OCI-M2 (cell line): Measurements from ENCODE around the gene TMEM8B.

Experiments used
- DNase-seq: peaks from one replicate; lab custom pipeline; 2025; ENCODE audit not compliant: unreplicated experiment; lab: John Stamatoyannopoulos, UW

TMEM8B gene

DNA sequence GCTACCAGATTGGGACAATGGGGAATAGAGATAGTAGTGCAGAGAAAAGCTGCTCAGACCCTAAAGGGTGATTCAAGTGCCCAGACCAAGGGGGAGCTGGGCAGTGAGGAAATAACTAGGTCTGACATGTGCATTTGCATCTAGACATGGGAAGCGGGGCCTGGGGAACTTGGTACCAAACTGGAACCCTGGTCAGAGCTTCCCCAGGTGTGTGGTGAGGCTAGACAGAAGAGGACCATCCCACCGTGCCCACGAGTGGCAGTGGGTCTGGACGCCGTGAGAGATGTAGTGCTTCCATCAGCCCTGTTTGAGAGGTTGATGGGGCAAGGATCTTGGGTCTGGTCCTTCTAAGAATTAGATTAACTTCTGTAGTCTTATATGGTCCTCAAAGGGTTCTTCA is 7.6 kb downstream of the TMEM8B start:
- no peak for DNase-seq

DNA sequence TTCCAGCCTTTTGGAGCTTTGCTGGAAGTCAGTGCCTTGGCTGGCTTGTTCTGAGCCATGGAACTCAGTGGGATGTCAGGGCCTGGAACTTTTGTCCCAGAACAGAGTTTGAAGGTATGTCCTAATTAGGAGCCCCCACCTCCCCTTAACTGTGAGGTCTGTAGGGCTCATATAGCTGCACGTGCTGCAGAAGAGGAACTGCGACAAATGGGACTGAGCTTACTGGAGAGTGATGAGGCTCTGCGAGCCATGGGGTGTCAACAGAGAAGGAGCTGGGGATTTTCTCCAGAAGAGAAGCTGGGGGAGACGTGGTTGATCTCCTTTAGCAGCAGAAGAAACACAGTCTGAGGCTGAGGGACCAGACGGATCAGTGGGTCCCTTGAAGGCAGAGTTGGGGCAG is 10.9 kb downstream of the TMEM8B start:
- DNase-seq = no peak

GRCh38 chr9:35840881-35841644 is 12.0 kb downstream of the TMEM8B start:
- no peak for DNase-seq

DNA sequence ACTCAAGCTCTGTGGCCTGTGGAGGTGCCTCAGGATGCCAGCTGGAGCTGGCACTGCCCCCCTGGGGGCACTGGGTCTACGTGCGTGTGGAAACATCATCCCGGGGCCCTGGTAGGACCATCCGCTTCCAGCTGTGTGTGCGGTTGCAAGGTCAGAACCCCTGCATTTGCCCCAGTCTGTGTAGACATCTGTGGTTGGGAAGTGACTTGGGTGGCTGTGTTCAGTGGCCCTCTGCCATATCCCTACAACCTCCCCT is 12.5 kb downstream of the TMEM8B start:
- no peak for DNase-seq

GRCh38 chr9:35842020-35842745 is 13.2 kb downstream of the TMEM8B start:
- no peak for DNase-seq

DNA sequence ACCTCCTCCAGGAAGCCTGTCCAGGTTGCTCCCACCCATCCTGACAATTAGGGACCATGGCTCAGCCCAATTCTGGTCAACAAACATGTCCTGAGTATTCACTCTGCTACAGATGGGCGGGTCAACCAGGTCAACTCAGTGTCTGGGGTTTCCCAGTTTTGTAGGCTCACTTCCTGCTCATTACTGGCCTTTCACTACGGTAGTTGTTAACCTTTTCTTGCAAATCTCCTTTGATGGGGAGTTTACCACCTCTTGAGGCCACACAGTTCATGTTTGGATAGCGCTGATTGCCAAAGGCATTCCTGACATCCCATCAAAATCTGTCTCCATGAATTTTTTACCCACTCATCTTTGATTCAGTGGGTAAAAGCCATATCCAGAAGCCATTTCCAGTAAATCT is 13.8 kb downstream of the TMEM8B start:
- no peak for DNase-seq

DNA sequence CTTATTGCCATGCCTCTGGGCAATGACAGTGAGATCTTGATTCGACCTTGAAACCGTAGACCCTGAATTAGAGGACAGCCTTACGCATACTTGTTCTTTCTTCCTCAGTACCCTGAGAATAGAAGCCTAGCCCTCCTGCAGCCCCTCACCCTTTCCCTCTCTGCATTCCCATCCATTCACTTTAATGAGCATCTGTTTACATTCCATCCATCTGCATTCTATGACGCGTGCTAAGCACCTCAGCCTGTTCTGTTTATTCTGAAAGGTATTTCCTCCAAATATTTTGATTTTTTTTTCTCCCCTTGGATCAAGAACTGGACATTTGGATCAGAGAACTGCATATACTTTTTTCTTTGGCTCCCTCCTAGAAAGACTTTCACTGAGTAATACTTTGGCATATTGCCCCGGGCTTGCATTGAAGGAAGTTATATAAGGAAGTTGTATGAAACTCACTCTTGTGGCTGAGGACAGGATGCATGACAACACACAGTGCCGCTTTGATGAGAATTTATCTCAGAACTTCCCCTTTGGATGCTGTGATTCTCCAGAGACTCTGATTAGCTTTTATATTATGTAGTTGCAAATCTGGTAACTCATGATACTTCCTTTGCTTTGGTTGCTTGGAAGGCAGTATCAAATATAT is 15.7 kb downstream of the TMEM8B start:
- DNase-seq = no peak

DNA sequence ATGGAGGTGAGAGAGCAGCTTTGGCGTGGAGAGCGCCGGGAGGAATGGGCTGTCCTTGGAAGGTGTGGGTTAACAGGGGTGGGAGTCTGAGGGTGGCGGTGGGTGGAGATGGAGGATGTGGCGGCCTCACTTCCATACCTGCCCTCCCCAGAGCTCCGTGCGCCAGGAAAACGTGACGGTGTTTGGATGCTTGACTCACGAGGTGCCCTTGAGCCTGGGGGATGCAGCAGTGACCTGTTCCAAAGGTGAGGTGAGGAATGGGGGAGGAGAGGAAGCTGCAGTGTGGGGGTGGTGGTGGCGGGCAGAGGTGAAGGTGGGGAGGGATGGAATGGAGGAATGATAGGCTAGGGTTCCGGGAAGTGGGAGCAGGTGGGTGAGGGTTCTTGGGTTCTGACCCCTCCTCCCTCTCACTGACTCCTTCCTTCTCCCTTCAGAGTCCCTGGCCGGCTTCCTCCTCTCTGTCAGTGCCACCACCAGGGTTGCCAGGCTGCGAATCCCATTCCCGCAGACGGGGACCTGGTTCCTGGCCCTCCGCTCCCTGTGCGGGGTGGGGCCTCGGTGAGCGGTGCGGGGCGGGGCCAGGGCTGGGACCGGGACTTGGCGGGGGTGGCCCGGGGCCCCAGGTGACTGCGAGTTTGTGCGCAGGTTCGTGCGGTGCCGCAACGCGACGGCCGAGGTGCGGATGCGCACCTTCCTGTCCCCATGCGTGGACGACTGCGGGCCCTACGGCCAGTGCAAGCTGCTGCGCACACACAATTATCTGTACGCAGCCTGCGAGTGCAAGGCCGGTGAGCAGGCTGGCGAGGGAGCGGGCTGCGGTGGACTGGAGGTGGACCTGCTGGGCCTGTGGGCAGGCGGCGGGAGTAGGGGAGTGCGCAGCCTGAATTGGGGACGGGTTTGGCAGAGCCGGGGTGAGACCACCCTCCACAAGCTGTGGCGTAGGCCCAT is 17.1 kb downstream of the TMEM8B start:
- no peak for DNase-seq

DNA sequence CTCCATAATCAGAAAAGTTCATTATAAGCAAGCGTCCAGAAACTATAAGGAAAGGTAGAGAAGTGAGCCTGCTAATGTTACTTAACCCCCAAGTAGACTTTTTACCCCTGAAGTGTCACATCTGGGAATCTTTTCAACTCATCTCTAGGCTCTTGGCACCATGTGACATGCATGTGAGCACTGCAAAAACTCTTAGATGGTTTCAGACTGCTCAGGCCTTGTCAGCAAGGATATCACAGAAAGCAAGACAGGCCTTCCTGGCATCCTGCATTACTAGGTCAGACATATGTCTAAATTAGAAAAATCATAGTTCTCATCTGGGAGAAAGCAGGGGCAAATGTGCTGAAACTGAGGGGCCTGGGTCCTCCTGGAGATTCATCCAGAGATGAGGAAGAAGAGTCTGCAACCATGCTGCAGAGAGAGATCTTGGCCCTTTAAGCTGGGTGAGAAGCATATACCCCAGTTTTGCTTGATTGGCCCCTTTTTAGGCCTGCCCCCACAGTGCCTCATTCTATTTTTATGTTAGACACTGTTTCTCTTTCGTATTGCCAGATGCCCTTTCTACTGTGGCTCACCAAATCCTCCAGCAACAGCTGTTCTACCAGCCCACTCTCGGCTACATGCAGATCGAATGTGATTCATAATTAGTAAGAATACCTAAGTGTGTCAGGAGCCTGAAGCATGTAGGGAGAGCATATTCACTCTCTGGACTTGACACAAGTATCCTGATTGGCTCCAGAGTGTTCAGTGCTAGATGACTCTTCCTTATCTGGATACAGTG is 19.0 kb downstream of the TMEM8B start:
- DNase-seq = no peak

DNA sequence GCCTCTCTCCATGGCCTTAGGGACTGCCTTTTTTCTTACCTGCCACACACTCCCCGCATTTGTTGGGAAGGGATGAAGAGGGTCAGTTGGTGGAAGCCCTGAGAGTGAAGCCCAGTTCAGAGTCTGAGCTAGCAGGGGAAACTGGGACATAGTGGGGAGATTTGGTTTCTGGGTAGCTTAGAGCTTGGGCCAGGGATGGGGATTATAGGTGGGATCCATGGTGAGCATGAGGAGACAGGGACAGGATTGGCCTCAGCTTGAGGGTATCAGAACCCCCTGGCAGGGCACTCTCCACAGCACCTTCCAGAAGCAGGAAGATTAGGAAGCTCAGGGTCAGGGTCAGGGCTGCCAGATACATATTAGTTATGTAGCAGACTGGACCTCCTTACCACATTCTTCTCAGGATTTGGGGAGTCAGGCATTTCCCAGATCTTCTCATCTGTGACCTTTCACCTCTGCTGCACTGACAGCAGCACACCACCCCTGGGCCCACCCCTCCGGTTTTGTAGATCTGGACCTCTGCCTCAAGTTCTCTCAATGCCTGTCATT is 23.3 kb downstream of the TMEM8B start:
- DNase-seq = no peak

DNA sequence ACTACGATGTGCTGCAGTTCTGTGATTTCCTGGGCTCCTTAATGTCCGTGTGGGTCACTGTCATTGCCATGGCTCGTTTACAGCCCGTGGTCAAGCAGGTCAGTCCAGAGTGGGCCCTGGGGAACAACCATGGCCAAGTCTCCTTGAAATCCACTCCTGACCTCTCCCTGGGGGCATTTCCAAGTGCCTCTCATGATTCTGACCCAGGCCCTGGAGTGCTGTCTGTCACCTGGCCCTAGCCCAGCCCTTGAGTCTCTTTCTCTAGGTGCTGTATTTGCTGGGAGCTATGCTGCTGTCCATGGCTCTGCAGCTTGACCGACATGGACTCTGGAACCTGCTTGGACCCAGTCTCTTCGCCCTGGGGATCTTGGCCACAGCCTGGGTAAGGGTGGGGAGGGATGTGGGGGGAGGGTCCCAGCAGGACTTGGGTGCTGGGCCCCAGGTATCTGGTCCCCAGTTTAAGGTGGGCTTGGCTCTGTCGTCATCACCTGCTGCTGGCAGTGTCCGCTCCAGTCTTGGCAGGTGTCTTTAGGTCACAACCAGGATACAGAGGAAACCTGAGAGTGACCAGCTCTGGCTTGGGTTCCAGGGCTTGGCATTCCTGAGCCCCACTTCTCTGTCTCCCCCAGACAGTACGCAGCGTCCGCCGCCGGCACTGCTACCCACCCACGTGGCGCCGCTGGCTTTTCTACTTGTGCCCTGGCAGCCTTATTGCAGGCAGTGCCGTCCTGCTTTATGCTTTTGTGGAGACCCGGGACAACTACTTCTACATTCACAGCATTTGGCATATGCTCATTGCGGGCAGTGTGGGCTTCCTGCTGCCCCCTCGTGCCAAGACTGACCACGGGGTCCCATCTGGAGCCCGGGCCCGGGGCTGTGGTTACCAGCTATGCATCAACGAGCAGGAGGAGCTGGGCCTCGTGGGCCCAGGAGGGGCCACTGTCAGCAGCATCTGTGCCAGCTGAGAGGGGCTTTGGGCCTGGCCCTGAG is 24.1 kb downstream of the TMEM8B start:
- no peak for DNase-seq

DNA sequence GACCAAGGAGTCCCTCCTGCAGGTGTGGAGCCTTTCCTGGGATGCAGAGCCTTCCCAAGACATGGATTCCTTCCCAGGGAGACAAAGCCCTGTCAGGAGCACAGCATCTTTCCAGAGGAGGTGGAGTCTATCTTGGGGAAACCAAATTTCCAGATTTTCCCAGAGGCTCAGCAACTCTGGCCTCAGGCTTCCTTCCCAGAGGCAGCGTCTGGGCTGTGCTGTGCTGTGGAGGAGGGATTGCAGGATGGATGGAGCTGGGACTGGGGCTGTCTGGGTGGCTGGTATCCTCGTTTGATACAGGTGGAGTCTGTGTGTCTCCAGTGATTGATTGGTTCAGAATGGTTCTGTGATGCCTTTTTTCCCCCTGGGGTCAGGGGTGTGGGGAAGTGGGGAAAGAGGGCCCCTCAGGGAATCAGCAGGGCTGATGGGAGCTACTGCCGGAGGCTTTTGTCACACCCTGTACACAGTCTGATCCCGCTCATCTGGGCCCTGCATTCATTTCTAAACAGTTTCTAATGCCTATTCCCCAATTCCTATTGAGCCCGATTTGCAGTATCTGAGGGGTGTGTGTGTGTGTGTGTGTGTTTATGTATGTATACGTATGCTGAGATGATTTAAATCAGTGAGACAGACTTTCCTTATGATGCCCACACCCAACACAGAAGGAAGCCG is 25.2 kb downstream of the TMEM8B start:
- DNase-seq = no peak

- no peak for DNase-seq
These were observed 27.2 kb downstream of the TMEM8B start for GRCh38 chr9:35856206-35856605.

GRCh38 chr9:35856882-35857281 is 27.9 kb downstream of the TMEM8B start:
- DNase-seq = no peak

DNA sequence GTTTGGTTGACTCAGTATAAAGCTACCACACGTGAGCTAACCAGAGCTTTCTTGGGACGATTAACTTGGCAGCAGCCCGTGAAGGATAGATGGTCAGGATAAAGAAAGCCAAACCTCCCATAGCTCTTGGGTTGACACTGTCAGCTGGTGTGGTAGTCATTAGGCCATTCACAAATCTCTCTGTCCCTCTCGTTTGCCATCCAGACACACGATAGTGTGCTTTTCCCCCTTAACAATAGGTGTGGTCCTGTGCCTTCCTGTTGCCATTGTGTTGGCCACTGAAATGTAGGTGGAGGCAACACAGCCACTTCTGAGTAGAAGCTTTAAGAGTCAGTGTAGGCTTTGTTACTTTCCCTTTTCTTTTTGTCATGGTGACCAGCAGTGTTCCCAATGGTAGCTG is 29.4 kb downstream of the TMEM8B start:
- no peak for DNase-seq

GRCh38 chr9:35859310-35859989 is 30.4 kb downstream of the TMEM8B start:
- DNase-seq = no peak

DNA sequence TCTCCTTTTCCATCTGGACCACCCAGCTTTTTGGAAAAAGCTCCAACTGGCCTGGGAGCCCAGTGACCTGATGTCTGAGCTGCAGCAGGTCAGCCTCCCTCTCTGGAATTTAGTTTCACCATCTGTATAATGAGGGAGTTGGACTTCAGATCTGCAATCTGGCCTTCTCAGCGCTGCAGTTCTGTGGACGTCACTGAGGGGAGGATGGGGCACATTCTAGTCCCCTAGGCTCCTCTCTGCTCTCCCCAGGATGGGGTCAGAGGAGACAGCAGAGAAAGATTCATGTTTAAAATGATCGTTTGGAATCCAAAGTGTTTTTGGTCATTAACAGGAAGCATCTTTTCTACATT is 30.9 kb downstream of the TMEM8B start:
- no peak for DNase-seq
